H1 (cell line): ENCODE results near the gene VSIG10L. TPM values are rescaled to one million over a fixed set of nuclear protein-coding genes. Genes with fewer than 3 reads are reported as not detected.

Experiments used
- CTCF ChIA-PET: fragments of 300-600 bp; sonication (Branson Sonifier 250); formaldehyde crosslinking; loops from one replicate; lab custom pipeline; 2021; ENCODE audit not compliant: partially characterized antibody; lab: Charles Lee
- POLR2A ChIA-PET: fragments of 300-600 bp; sonication (Branson Sonifier 250); formaldehyde crosslinking; loops from one replicate; lab custom pipeline; 2021; ENCODE audit warnings: inconsistent platforms; ENCODE audit not compliant: partially characterized antibody; lab: Charles Lee
- DNase-seq, 2 experiments: peaks; one replicate each; pipeline versions ENCODE4 v3.0.0 to v3.0.0-alpha.2; 2010 to 2022; ENCODE audit warnings: low spot score in 2 of 2, low read depth in 1 of 2, mixed read lengths in 1 of 2
- FAIRE-seq: peaks from 2 replicates; lab custom pipeline; 2011; peaks lifted over from hg19 to GRCh38; lab: Jason Lieb, UNC
- H2AFZ ChIP-seq: 2 replicates; pipeline ENCODE4 v1.8.1; 2012; ENCODE audit warnings: low read length, inconsistent platforms
- H2AK5ac ChIP-seq: 2 replicates; pipeline ENCODE4 v1.6.1; 2013; ENCODE audit warnings: low read depth, low read length
- H2BK120ac ChIP-seq: replicated peaks from 2 replicates; pipeline ENCODE3; 2013; ENCODE audit warnings: low read depth, low read length, inconsistent platforms
- H2BK12ac ChIP-seq: 2 replicates; pipeline ENCODE4 v1.6.1; 2013; ENCODE audit warnings: low read depth, low read length
- H2BK15ac ChIP-seq: 2 replicates; pipeline ENCODE4 v1.6.1; 2013; ENCODE audit warnings: low read length
- H2BK20ac ChIP-seq: 2 replicates; pipeline ENCODE4 v1.6.1; 2013; ENCODE audit warnings: low read length
- H2BK5ac ChIP-seq: 2 replicates; pipeline ENCODE4 v1.6.1; 2013; ENCODE audit warnings: low read depth, low read length
- H3K14ac ChIP-seq: 2 replicates; pipeline ENCODE4 v1.6.1; 2013; ENCODE audit warnings: inconsistent platforms; ENCODE audit not compliant: insufficient read length
- H3K18ac ChIP-seq: 2 replicates; pipeline ENCODE4 v1.6.1; 2013; ENCODE audit warnings: low read length; ENCODE audit errors: extremely low read depth
- H3K23ac ChIP-seq: 2 replicates; pipeline ENCODE4 v1.6.1; 2013; ENCODE audit warnings: inconsistent platforms; ENCODE audit not compliant: insufficient read length
- H3K23me2 ChIP-seq: 2 replicates; pipeline ENCODE4 v1.6.1; 2013; ENCODE audit warnings: low read depth, low read length
- H3K27ac ChIP-seq: 2 replicates; pipeline ENCODE4 v1.6.1; 2011; ENCODE audit warnings: low read depth, low read length, inconsistent platforms
- H3K27me3 ChIP-seq, 4 experiments: replicated peaks in 1 of 4; 1 replicate in 1 of 4; 2 replicates in 3 of 4; pipeline versions ENCODE4 v1.6.1 to v1.8.1; 2011 to 2013; ENCODE audit warnings: low read length in 3 of 4, mild to moderate bottlenecking in 3 of 4, inconsistent platforms in 2 of 4, mixed read lengths in 2 of 4, moderate library complexity in 1 of 4; ENCODE audit not compliant: control insufficient read depth in 3 of 4, insufficient read depth in 3 of 4; ENCODE audit errors: extremely low read depth in 1 of 4
- H3K36me3 ChIP-seq, 4 experiments: 2 replicates each; pipeline versions ENCODE4 v1.6.1 to v1.8.1; 2011 to 2013; ENCODE audit warnings: mild to moderate bottlenecking in 4 of 4, low read length in 3 of 4, moderate library complexity in 2 of 4, control low read depth in 1 of 4, inconsistent platforms in 1 of 4; ENCODE audit not compliant: insufficient read depth in 4 of 4, control insufficient read depth in 2 of 4
- H3K4ac ChIP-seq: replicated peaks from 2 replicates; pipeline ENCODE3; 2013; ENCODE audit warnings: low read length, low read depth, mixed read lengths, inconsistent platforms; ENCODE audit not compliant: insufficient read length
- H3K4me1 ChIP-seq, 4 experiments: replicated peaks in 1 of 4; 1 replicate in 1 of 4; 2 replicates in 3 of 4; pipeline versions ENCODE4 v1.6.1 to v1.8.1; 2011 to 2013; ENCODE audit warnings: low read length in 3 of 4, inconsistent platforms in 2 of 4, mixed read lengths in 1 of 4; ENCODE audit not compliant: insufficient read depth in 4 of 4, control insufficient read depth in 3 of 4
- H3K4me2 ChIP-seq, 2 experiments: 2 replicates each; pipeline versions ENCODE4 v1.6.1 to v1.8.1; 2011 to 2013; ENCODE audit warnings: low read depth in 2 of 2, low read length in 2 of 2, control low read depth in 1 of 2, inconsistent platforms in 1 of 2, mild to moderate bottlenecking in 1 of 2; ENCODE audit not compliant: insufficient read depth in 1 of 2
- H3K4me3 ChIP-seq, 4 experiments: fragments of 200-600, 300-600 bp in 1 of 4; sonication (generic), shearing (Covaris generic), sonication (Bioruptor Twin) in 1 of 4; 2 replicates each; pipeline versions ENCODE4 v1.5.1 to v1.8.1; 2011 to 2016; ENCODE audit warnings: low read length in 4 of 4, low read depth in 3 of 4, control low read depth in 2 of 4, inconsistent platforms in 2 of 4, mild to moderate bottlenecking in 2 of 4, mixed read lengths in 1 of 4, moderate library complexity in 1 of 4; ENCODE audit not compliant: insufficient read depth in 2 of 4; ENCODE audit errors: extremely low read depth in 1 of 4
- H3K56ac ChIP-seq: replicated peaks from 2 replicates; pipeline ENCODE3; 2013; ENCODE audit warnings: low read depth, mild to moderate bottlenecking, mixed read lengths, low read length, inconsistent platforms; ENCODE audit not compliant: insufficient read length
- H3K79me1 ChIP-seq: 2 replicates; pipeline ENCODE4 v1.6.1; 2013; ENCODE audit warnings: low read depth, low read length, control low read depth
- H3K79me2 ChIP-seq, 2 experiments: 2 replicates each; pipeline versions ENCODE4 v1.6.1 to v1.8.1; 2012 to 2013; ENCODE audit warnings: low read length in 2 of 2, mild to moderate bottlenecking in 2 of 2, inconsistent platforms in 1 of 2; ENCODE audit not compliant: insufficient read depth in 2 of 2, control insufficient read depth in 1 of 2
- H3K9ac ChIP-seq, 4 experiments: replicated peaks in 1 of 4; 1 replicate in 1 of 4; 2 replicates in 3 of 4; pipeline versions ENCODE4 v1.6.1 to v1.8.1; 2011 to 2013; ENCODE audit warnings: low read depth in 3 of 4, low read length in 3 of 4, control low read depth in 2 of 4, mild to moderate bottlenecking in 2 of 4, moderate library complexity in 2 of 4, inconsistent platforms in 1 of 4; ENCODE audit errors: extremely low read depth in 1 of 4
- H3K9me3 ChIP-seq, 2 experiments: 2 replicates each; pipeline versions ENCODE4 v1.6.1 to v1.8.1; 2012 to 2013; ENCODE audit warnings: mild to moderate bottlenecking in 2 of 2, moderate library complexity in 2 of 2, control low read depth in 1 of 2, inconsistent platforms in 1 of 2, low read depth in 1 of 2, low read length in 1 of 2, mixed read lengths in 1 of 2; ENCODE audit not compliant: insufficient read depth in 2 of 2
- H4K20me1 ChIP-seq, 2 experiments: replicated peaks in 1 of 2; 2 replicates each; pipeline versions ENCODE3 to v1.8.1; 2011 to 2013; ENCODE audit warnings: inconsistent platforms in 2 of 2, low read length in 2 of 2, mild to moderate bottlenecking in 1 of 2; ENCODE audit not compliant: insufficient read depth in 2 of 2, control insufficient read depth in 1 of 2
- H4K5ac ChIP-seq: 2 replicates; pipeline ENCODE4 v1.6.1; 2013; ENCODE audit warnings: low read length, low read depth, mixed read lengths, inconsistent platforms; ENCODE audit not compliant: insufficient read length
- H4K8ac ChIP-seq: 2 replicates; pipeline ENCODE4 v1.8.0; 2013; ENCODE audit warnings: mild to moderate bottlenecking, moderate library complexity, low read length, inconsistent platforms; ENCODE audit not compliant: insufficient read depth; ENCODE audit errors: extremely low read depth
- H4K91ac ChIP-seq: replicated peaks from 2 replicates; pipeline ENCODE3; 2013; ENCODE audit warnings: low read length, mixed read lengths, inconsistent platforms; ENCODE audit not compliant: insufficient read length
- CTCF ChIP-seq, 3 experiments: IDR thresholded peaks; 1 replicate in 2 of 3; 2 replicates in 1 of 3; pipeline versions ENCODE4 v1.5.1 to v1.6.1; 2011; ENCODE audit warnings: low read length in 3 of 3, mild to moderate bottlenecking in 3 of 3, inconsistent platforms in 2 of 3, low read depth in 1 of 3, moderate library complexity in 1 of 3; ENCODE audit not compliant: insufficient read depth in 1 of 3; ENCODE audit errors: control extremely low read depth in 1 of 3
- EGR1 ChIP-seq: IDR thresholded peaks from 2 replicates; pipeline ENCODE4 v1.6.1; 2011; ENCODE audit warnings: low read depth, low read length, borderline replicate concordance
- HDAC2 ChIP-seq, 2 experiments: fragments of 300-600 bp in 1 of 2; sonication (generic) in 1 of 2; IDR thresholded peaks; 2 replicates each; pipeline ENCODE4 v1.6.1; 2011 to 2012; ENCODE audit warnings: low read depth in 2 of 2, low read length in 2 of 2, mild to moderate bottlenecking in 2 of 2, moderate library complexity in 2 of 2, borderline replicate concordance in 1 of 2, inconsistent platforms in 1 of 2
- KDM4A ChIP-seq: IDR thresholded peaks from one replicate; pipeline ENCODE4 v1.7.1; 2012; ENCODE audit warnings: low read depth, mild to moderate bottlenecking, moderate library complexity, low read length, inconsistent platforms; ENCODE audit not compliant: severe bottlenecking
- MAFK ChIP-seq: IDR thresholded peaks from 2 replicates; pipeline ENCODE4 v1.6.1; 2012; ENCODE audit warnings: low read depth, mild to moderate bottlenecking, improper control_type of control experiment, low read length
- SIN3A ChIP-seq, 2 experiments: IDR thresholded peaks in 1 of 2; conservative IDR thresholded peaks in 1 of 2; 2 replicates each; pipeline ENCODE4 v1.6.1; 2011 to 2012; ENCODE audit warnings: low read length in 2 of 2, improper control_type of control experiment in 1 of 2, low read depth in 1 of 2, mild to moderate bottlenecking in 1 of 2
- SIRT6 ChIP-seq: IDR thresholded peaks from one replicate; pipeline ENCODE4 v1.7.1; 2012; ENCODE audit warnings: low read length, inconsistent platforms
- SP4 ChIP-seq: IDR thresholded peaks from 2 replicates; pipeline ENCODE4 v1.6.1; 2012; ENCODE audit warnings: low read length, inconsistent platforms
- TEAD4 ChIP-seq: IDR thresholded peaks from 2 replicates; pipeline ENCODE4 v1.6.1; 2012; ENCODE audit warnings: low read depth, low read length, inconsistent platforms, mixed read lengths
- YY1 ChIP-seq: IDR thresholded peaks from 2 replicates; pipeline ENCODE4 v1.6.1; 2011; ENCODE audit warnings: low read depth, mild to moderate bottlenecking, low read length
- WGBS, 2 experiments: shearing (Covaris generic) in 1 of 2; methylation state at CpG; one replicate each; pipeline versions ENCODE4 v1.1.6 to v1.1.7; 2013 to 2015; ENCODE audit warnings: low lambda C conversion rate in 2 of 2, mixed read lengths in 2 of 2, inconsistent platforms in 1 of 2, low coverage in 1 of 2, missing lambda C conversion rate in 1 of 2; ENCODE audit not compliant: insufficient replicate concordance in 2 of 2, insufficient coverage in 1 of 2, insufficient read length in 1 of 2; ENCODE audit errors: extremely low coverage in 1 of 2, missing lambda C conversion rate in 1 of 2; 5-methylcytosine and 5-hydroxymethylcytosine counted together
- polyA plus RNA-seq, 7 experiments: library from polyadenylated mRNA; depleted of rRNA in 3 of 7; stranded (reverse) in 5 of 7; unstranded in 2 of 7; fragments of >200 nt in 5 of 7; fragments of 200-250 nt in 2 of 7; gene quantifications; 1 replicate in 5 of 7; 2 replicates in 1 of 7; 4 replicates in 1 of 7; pipeline versions ENCODE4 v1.2.1 to v1.2.3, GENCODE V29; 2011 to 2013; ENCODE audit warnings: missing spikeins in 2 of 7, mixed read lengths in 2 of 7
- total RNA-seq: library from RNA; stranded (reverse); fragmentation: NEBNext Ultra II Directional; extraction: Animal tissue kit (Norgen Biotek cat#: 25700); gene quantifications from 2 replicates; pipeline ENCODE4 v1.2.1, GENCODE V29; 2021

VSIG10L gene
- total and polyA plus RNA-seq, 2 of the 8 experiments (the other 6 are each of a cell fraction or from before 2014, with no cell fraction given) = 10.3 to 10.4 TPM

GRCh38 chr19:51375504-51376221, 33.7 kb upstream of the VSIG10L start:
- H2BK15ac ChIP-seq = no peak overlapping the region
- no peak overlapping the region for H4K8ac ChIP-seq
- H3K36me3 ChIP-seq = no peaks in the 10 kb centered on the region
- H2BK120ac ChIP-seq = no peak overlapping the region
- no peak overlapping the region for H3K27ac ChIP-seq
- H3K14ac ChIP-seq = no peak overlapping the region
- H2AFZ ChIP-seq = no peak overlapping the region
- H2BK20ac ChIP-seq = no peak overlapping the region
- H4K5ac ChIP-seq = no peak overlapping the region
- no peak for DNase-seq
- no peaks in the 10 kb centered on the region for H3K79me2 ChIP-seq
- no peak overlapping the region for H3K56ac ChIP-seq
- H3K9ac ChIP-seq = no peak overlapping the region
- H3K18ac ChIP-seq = no peak overlapping the region
- no peak overlapping the region for H3K23ac ChIP-seq
- 76% methylated on average over 10 of the region's 11 CpGs; no CpG with 5 or more reads in 1 of the 2 experiments for WGBS, 2 experiments
- H3K9me3 ChIP-seq = peaks cover 0 to 4% of the 10 kb centered on the region in 2 experiments; a peak in 1 of 4 replicates
- H4K20me1 ChIP-seq = no peaks in the 10 kb centered on the region
- no peak overlapping the region for H3K4me3 ChIP-seq
- H3K4me2 ChIP-seq = no peak overlapping the region
- H3K27me3 ChIP-seq = no peaks in the 10 kb centered on the region; a peak in 2 of 7 replicates
- H2BK12ac ChIP-seq = no peak overlapping the region
- H2AK5ac ChIP-seq = no peak overlapping the region
- H3K79me1 ChIP-seq = no peaks in the 10 kb centered on the region
- ChIA-PET POLR2A (interaction anchor here (1.2 to 2.6 kb wide), 2 partner anchors 8 to 15 kb away, joined by 4 to 9 read pairs; partner anchors contain the start of gene C19orf84), CTCF (no interaction called here)
- H3K4ac ChIP-seq = no peak overlapping the region
- no peak overlapping the region for H4K91ac ChIP-seq
- peaks cover 4% of the 10 kb centered on the region; the same call in 1 of the 2 replicates for H3K23me2 ChIP-seq
- H3K4me1 ChIP-seq = no peaks in the 10 kb centered on the region
- FAIRE-seq = no peak
- no peak overlapping the region for H2BK5ac ChIP-seq
- TF ChIP-seq SP4 (no peak), KDM4A (no peak), SIN3A (conservative IDR thresholded peaks at IDR 0.05 in 1 of 2, IDR thresholded peaks at IDR 0.05 in 1 of 2; ENCODE audit: low read depth in 1 of 2, low read length in 2 of 2) (no peak), TEAD4 (no peak), MAFK (no peak), HDAC2 (IDR thresholded peaks at IDR 0.05; ENCODE audit: borderline replicate concordance in 1 of 2, low read depth in 2 of 2, low read length in 2 of 2) (no peak), YY1 (no peak), SIRT6 (no peak), CTCF (IDR thresholded peaks at IDR 0.05; ENCODE audit: control extremely low read depth in 1 of 3, insufficient read depth in 1 of 3, low read depth in 1 of 3, low read length in 3 of 3) (no peak), EGR1 (no peak)
